OCI-LY7 (cell line): ENCODE data around the gene MYOF. TPM values are rescaled to one million over a fixed set of nuclear protein-coding genes. Genes with fewer than 3 reads are reported as not detected.

Experiments used
- BruUV-seq: library from RNA; stranded (reverse); fragments of 400-500 nt; replicated peaks from 2 replicates; lab custom pipeline; 2021; lab: Mats Ljungman, UMichigan
- CTCF ChIA-PET: fragments of 300-600 bp; sonication (Branson Sonifier 250); formaldehyde crosslinking; loops from one replicate; lab custom pipeline; 2022; ENCODE audit warnings: antibody characterized with exemption; ENCODE audit not compliant: unreplicated experiment; lab: Charles Lee
- POLR2A ChIA-PET: fragments of 300-600 bp; sonication (Branson Sonifier 250); formaldehyde crosslinking; loops from one replicate; lab custom pipeline; 2022; ENCODE audit warnings: antibody characterized with exemption; lab: Charles Lee
- DNase-seq: peaks from one replicate; pipeline ENCODE4 v3.0.0-alpha.2; 2015; ENCODE audit warnings: low spot score
- H2AFZ ChIP-seq: fragments of 200-600 bp; sonication (generic), shearing (Covaris generic); 2 replicates; pipeline ENCODE4 v1.6.1; 2014; ENCODE audit warnings: mild to moderate bottlenecking, antibody characterized with exemption, low read length, moderate library complexity
- H3K27ac ChIP-seq: fragments of 200-600 bp; sonication (generic); 2 replicates; pipeline ENCODE4 v1.5.1; 2014; ENCODE audit warnings: mixed run types, low read depth, mild to moderate bottlenecking, moderate library complexity, low read length, inconsistent platforms; ENCODE audit not compliant: poor library complexity, severe bottlenecking
- H3K36me3 ChIP-seq: fragments of 200-600 bp; sonication (generic); 2 replicates; pipeline ENCODE4 v1.6.1; 2014; ENCODE audit warnings: mild to moderate bottlenecking, antibody characterized with exemption, low read length, moderate library complexity, mixed read lengths; ENCODE audit not compliant: insufficient read depth
- H3K4me1 ChIP-seq: fragments of 200-600 bp; sonication (generic); 2 replicates; pipeline ENCODE4 v1.5.1; 2014; ENCODE audit warnings: mild to moderate bottlenecking, low read length; ENCODE audit not compliant: insufficient read depth, poor library complexity, severe bottlenecking
- H3K4me2 ChIP-seq: fragments of 200-600 bp; sonication (generic); 2 replicates; pipeline ENCODE4 v1.6.1; 2014; ENCODE audit warnings: mild to moderate bottlenecking, low read length
- H3K4me3 ChIP-seq: fragments of 200-600 bp; sonication (generic); 2 replicates; pipeline ENCODE4 v1.5.1; 2014; ENCODE audit warnings: mild to moderate bottlenecking, low read depth, low read length; ENCODE audit not compliant: poor library complexity, severe bottlenecking
- H3K79me2 ChIP-seq: fragments of 200-600 bp; sonication (generic); 2 replicates; pipeline ENCODE4 v1.6.1; 2016; ENCODE audit warnings: low read depth, mild to moderate bottlenecking, low read length, moderate library complexity, mixed read lengths; ENCODE audit not compliant: insufficient read depth
- H3K9me2 ChIP-seq: fragments of 200-600 bp; sonication (generic); 2 replicates; pipeline ENCODE4 v1.6.1; 2016; ENCODE audit warnings: mild to moderate bottlenecking, low read length, mixed read lengths; ENCODE audit not compliant: insufficient read depth
- H3K9me3 ChIP-seq: fragments of 200-600 bp; sonication (generic); 2 replicates; pipeline ENCODE4 v1.6.1; 2014; ENCODE audit warnings: mild to moderate bottlenecking, mixed run types, low read length, mixed read lengths
- H4K20me1 ChIP-seq: fragments of 200-600 bp; sonication (generic); 2 replicates; pipeline ENCODE4 v1.6.1; 2014; ENCODE audit warnings: mild to moderate bottlenecking, antibody characterized with exemption, low read length, moderate library complexity, mixed read lengths; ENCODE audit not compliant: insufficient read depth
- EZH2phosphoT487 ChIP-seq: fragments of 200-600 bp; sonication (generic); IDR thresholded peaks from 2 replicates; pipeline ENCODE4 v1.6.1; 2018; ENCODE audit warnings: low read depth, borderline replicate concordance, mild to moderate bottlenecking, mixed run types, antibody characterized with exemption, low read length, moderate library complexity, mixed read lengths
- intact Hi-C: fragments of 100-400 bp; cut with micrococcal nuclease; formaldehyde crosslinking; loops from one replicate; pipeline ENCODE4 v1.10.0; 2022; ENCODE audit not compliant: unreplicated experiment
- total RNA-seq, 2 experiments: library from RNA; depleted of rRNA in 1 of 2; stranded (reverse); fragments of >200 nt in 1 of 2; shearing (Covaris generic) in 1 of 2; gene quantifications; 2 replicates each; pipeline ENCODE4 v1.2.3, GENCODE V29; 2014 to 2022
- TF ChIP-seq, protein P1 (sequence below): fragments of 200-600 bp; sonication (generic); conservative IDR thresholded peaks from 2 replicates; pipeline ENCODE4 v1.5.1; 2014; ENCODE audit warnings: mild to moderate bottlenecking, antibody characterized with exemption, low read length, moderate library complexity, mixed read lengths

Gene MYOF
- total RNA-seq, 2 experiments from 2014 or later: 0.42 TPM; not detected in 1

DNA sequence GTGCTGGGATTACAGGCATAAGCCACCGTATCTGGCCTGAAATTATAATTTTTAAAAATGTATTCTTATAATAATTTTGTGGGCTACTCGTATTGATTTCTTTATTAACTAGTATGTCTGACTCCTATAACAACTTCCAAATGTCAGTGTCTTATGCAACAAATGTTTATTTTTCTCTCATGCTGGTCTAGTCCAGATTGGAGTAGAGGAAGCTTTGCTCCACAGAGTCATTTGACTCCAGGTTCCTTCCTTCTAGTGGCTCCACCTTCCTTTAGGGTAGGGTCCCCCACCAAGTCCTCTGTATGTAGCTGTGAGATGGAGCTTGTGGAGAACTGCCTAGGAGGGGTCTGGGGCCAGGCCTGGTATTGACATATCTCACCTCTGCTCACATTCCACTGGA lies 22.9 kb upstream of the MYOF start:
- Histone ChIP-seq H4K20me1 (peaks cover 5% of the 10 kb centered on the region; the same call in 1 of the 2 replicates), H3K36me3 (peaks cover 91% of the 10 kb centered on the region), H3K9me3 (no peaks in the 10 kb centered on the region), H3K79me2 (peaks cover 25% of the 10 kb centered on the region), H3K4me1 (peaks cover 8% of the 10 kb centered on the region), H3K27ac (no peak overlapping the region), H3K4me2 (no peak overlapping the region), H3K4me3 (no peak overlapping the region), H2AFZ (no peak overlapping the region), H3K9me2 (no peaks in the 10 kb centered on the region)
- TF ChIP-seq EZH2phosphoT487: no peak
- TF ChIP-seq, protein P1, sequence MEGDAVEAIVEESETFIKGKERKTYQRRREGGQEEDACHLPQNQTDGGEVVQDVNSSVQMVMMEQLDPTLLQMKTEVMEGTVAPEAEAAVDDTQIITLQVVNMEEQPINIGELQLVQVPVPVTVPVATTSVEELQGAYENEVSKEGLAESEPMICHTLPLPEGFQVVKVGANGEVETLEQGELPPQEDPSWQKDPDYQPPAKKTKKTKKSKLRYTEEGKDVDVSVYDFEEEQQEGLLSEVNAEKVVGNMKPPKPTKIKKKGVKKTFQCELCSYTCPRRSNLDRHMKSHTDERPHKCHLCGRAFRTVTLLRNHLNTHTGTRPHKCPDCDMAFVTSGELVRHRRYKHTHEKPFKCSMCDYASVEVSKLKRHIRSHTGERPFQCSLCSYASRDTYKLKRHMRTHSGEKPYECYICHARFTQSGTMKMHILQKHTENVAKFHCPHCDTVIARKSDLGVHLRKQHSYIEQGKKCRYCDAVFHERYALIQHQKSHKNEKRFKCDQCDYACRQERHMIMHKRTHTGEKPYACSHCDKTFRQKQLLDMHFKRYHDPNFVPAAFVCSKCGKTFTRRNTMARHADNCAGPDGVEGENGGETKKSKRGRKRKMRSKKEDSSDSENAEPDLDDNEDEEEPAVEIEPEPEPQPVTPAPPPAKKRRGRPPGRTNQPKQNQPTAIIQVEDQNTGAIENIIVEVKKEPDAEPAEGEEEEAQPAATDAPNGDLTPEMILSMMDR: no peak
- ChIA-PET CTCF (no interaction called here), POLR2A (interaction anchor here (0.6 to 2.8 kb wide), 2 partner anchors 9 to 179 kb away, joined by 3 to 14 read pairs; no protein-coding TSS in a partner anchor)
- BruUV-seq: no TSS peak
- intact Hi-C loops: no loop called here
- DNase-seq: no peak

DNA sequence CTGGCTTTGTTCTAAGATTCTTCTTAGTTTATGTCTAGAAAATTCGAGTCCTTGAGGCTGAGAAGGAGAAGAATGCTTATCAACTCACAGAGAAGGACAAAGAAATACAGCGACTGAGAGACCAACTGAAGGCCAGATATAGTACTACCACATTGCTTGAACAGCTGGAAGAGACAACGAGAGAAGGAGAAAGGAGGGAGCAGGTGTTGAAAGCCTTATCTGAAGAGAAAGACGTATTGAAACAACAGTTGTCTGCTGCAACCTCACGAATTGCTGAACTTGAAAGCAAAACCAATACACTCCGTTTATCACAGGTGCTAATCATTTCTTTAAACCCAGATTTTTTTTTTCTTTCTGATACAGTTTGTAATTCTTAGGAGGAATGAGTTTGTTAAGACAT lies 20.9 kb upstream of the MYOF start:
- H3K79me2 ChIP-seq: peaks cover 45% of the 10 kb centered on the region
- no peak overlapping the region for H3K4me3 ChIP-seq
- no peak overlapping the region for H3K4me2 ChIP-seq
- DNase-seq: no peak
- POLR2A ChIA-PET: interaction anchor here (0.7 kb wide), 1 partner anchor 582 kb away, joined by 3 read pairs; no protein-coding TSS in a partner anchor
- H3K36me3 ChIP-seq: peaks cover 91% of the 10 kb centered on the region
- no peaks in the 10 kb centered on the region for H3K9me2 ChIP-seq
- H3K9me3 ChIP-seq: no peaks in the 10 kb centered on the region
- no peak overlapping the region for H3K27ac ChIP-seq
- peaks cover 27% of the 10 kb centered on the region for H3K4me1 ChIP-seq
- TF ChIP-seq, protein P1: no peak
- no peak for TF ChIP-seq EZH2phosphoT487
- intact Hi-C loops: no loop called here
- no TSS peak for BruUV-seq
- CTCF ChIA-PET: no interaction called here
- H2AFZ ChIP-seq: no peak overlapping the region
- peaks cover 10% of the 10 kb centered on the region; the same call in 1 of the 2 replicates for H4K20me1 ChIP-seq

DNA sequence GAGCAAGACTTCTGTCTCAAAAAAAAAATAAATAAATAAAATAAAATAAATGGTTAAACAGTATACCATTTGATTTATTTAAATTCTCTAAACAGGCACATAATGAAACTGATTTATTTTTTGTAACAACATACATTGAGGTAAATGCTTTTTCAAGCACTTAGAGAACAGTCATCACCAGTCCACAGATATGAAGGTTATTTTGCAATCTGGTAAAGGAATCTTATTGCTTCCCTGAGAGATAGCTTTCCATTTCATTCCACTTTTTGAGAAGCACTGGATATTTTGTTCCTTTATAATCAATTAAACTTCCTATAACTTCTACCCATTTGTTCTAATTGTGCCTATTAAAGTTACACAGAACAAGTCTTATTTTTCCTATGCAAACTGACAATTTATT lies 19.5 kb upstream of the MYOF start:
- Histone ChIP-seq H3K79me2 (peaks cover 59% of the 10 kb centered on the region), H3K27ac (no peak overlapping the region), H2AFZ (no peak overlapping the region), H3K9me3 (no peaks in the 10 kb centered on the region), H3K4me1 (peaks cover 30% of the 10 kb centered on the region), H4K20me1 (peaks cover 10% of the 10 kb centered on the region; the same call in 1 of the 2 replicates), H3K36me3 (peaks cover 78% of the 10 kb centered on the region), H3K4me3 (no peak overlapping the region), H3K9me2 (no peaks in the 10 kb centered on the region), H3K4me2 (no peak overlapping the region)
- ChIA-PET CTCF (no interaction called here), POLR2A (interaction anchor here (0.6 kb wide), 2 partner anchors 102 to 1371 kb away, joined by 4 to 5 read pairs; no protein-coding TSS in a partner anchor)
- intact Hi-C loops: no loop called here
- no TSS peak for BruUV-seq
- DNase-seq: no peak
- TF ChIP-seq, protein P1: no peak
- no peak for TF ChIP-seq EZH2phosphoT487
